Measurements from ENCODE around the gene GLO1. TPM values are rescaled to one million over a fixed set of nuclear protein-coding genes. Genes with fewer than 3 reads are reported as not detected.

Gene GLO1
- total RNA-seq, 1 experiment from 2014 or later = 66.7 TPM

DNA sequence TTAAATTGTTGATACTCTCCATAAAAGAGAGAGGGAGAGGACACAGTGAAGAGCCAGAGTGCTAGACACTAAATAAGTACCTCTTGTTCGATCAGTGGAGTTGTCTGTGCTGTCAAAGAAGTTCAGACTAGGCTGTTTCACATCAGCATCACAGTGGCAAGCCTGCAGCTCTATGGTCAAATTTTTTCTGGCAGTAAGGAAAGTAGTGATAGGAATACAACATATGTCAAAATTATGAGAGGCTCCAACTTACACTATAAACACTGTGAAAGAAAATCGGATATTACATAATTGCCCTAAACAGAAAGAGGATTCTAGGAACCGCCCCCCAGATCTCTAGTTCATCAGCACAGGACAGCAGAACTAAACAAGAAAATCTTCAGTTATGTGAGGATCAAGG, 35.3 kb upstream of the GLO1 start:
- no peak for DNase-seq (ENCODE audit: unreplicated experiment)
- H3K36me3 Mint-ChIP-seq (ENCODE audit: insufficient read depth, unreplicated experiment) = no peaks in the 10 kb centered on the region
- POLR2A ChIA-PET = interaction anchor here (1.1 kb wide), 1 partner anchor 35 kb away, joined by 6 read pairs; the partner anchor contains the start of gene GLO1
- no peak overlapping the region for H3K27ac Mint-ChIP-seq (ENCODE audit: low read depth, unreplicated experiment)
- CTCF ChIA-PET = no interaction called here
- H3K4me3 Mint-ChIP-seq (ENCODE audit: unreplicated experiment) = no peak overlapping the region
- peaks cover 17% of the 10 kb centered on the region for H3K27me3 Mint-ChIP-seq (ENCODE audit: insufficient read depth, unreplicated experiment)
- BruUV-seq (replicated peaks) = no TSS peak
- intact Hi-C loops (cut with micrococcal nuclease) = no loop called here
- TF ChIP-seq, protein P1, sequence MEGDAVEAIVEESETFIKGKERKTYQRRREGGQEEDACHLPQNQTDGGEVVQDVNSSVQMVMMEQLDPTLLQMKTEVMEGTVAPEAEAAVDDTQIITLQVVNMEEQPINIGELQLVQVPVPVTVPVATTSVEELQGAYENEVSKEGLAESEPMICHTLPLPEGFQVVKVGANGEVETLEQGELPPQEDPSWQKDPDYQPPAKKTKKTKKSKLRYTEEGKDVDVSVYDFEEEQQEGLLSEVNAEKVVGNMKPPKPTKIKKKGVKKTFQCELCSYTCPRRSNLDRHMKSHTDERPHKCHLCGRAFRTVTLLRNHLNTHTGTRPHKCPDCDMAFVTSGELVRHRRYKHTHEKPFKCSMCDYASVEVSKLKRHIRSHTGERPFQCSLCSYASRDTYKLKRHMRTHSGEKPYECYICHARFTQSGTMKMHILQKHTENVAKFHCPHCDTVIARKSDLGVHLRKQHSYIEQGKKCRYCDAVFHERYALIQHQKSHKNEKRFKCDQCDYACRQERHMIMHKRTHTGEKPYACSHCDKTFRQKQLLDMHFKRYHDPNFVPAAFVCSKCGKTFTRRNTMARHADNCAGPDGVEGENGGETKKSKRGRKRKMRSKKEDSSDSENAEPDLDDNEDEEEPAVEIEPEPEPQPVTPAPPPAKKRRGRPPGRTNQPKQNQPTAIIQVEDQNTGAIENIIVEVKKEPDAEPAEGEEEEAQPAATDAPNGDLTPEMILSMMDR (IDR thresholded peaks at IDR 0.05; ENCODE audit: unreplicated experiment) = no peak
- H3K4me1 Mint-ChIP-seq (ENCODE audit: insufficient read depth, unreplicated experiment) = no peaks in the 10 kb centered on the region
- H3K9me3 Mint-ChIP-seq (ENCODE audit: unreplicated experiment) = no peaks in the 10 kb centered on the region

DNA sequence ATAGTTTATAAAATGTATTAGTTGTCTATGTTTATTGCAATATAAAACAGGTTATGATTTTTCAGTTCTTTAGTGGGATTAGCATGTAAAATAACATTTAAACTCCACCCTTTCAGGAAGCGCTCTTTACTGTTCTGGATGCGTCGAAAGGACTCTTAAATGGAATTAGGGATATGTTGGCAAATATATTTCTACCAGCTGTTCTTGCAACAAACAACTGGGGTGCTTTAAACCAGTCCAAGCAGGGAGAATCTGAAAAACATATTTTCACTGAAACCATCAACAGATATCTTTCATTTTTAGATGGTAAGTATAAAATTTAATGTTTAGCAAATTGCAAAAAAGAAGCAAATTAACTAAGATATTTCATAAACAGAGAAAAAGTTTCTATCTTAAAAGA, 34.0 kb upstream of the GLO1 start:
- no peaks in the 10 kb centered on the region for H3K4me1 Mint-ChIP-seq (ENCODE audit: insufficient read depth, unreplicated experiment)
- ChIA-PET POLR2A (no interaction called here), CTCF (no interaction called here)
- intact Hi-C loops (cut with micrococcal nuclease) = no loop called here
- H3K4me3 Mint-ChIP-seq (ENCODE audit: unreplicated experiment) = no peak overlapping the region
- H3K36me3 Mint-ChIP-seq (ENCODE audit: insufficient read depth, unreplicated experiment) = no peaks in the 10 kb centered on the region
- no peak overlapping the region for H3K27ac Mint-ChIP-seq (ENCODE audit: low read depth, unreplicated experiment)
- DNase-seq (ENCODE audit: unreplicated experiment) = no peak
- no peaks in the 10 kb centered on the region for H3K9me3 Mint-ChIP-seq (ENCODE audit: unreplicated experiment)
- no TSS peak for BruUV-seq (replicated peaks)
- H3K27me3 Mint-ChIP-seq (ENCODE audit: insufficient read depth, unreplicated experiment) = peaks cover 17% of the 10 kb centered on the region
- TF ChIP-seq, protein P1 (IDR thresholded peaks at IDR 0.05; ENCODE audit: unreplicated experiment) = no peak

DNA sequence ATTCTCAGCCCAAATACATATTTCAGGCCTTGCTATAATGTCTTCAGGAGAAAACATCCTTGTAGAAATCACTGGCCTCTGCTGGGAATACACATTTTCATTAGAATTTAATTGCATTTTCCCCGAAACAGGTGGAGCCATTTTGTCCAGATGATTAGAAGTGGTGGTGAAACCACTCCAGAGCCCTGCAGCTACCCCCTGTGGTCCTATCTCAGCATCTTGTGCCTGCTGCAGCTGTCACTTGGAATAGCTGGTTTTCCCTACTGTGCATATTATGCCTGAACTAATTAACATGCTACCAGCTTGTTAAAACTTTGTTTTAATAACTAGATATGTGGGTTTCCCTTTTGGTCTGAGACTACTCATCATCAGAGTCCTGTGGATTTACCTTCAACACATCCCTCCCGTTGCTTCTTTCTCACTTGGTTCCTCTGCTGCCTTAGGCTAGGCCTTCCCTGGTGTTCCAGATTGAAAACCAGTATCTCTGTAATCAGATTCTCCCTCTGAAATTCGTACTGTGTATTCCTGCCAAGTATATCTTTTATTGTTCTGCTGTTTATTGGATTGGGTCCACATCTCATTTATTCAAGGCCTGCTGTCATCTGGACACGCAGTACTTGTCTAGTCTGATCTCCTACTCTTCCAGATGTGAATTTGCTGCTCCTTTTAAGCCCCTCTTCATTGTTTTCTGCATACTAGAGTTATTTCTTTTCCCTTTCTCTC, 27.4 kb upstream of the GLO1 start:
- no peaks in the 10 kb centered on the region for H3K9me3 Mint-ChIP-seq (ENCODE audit: unreplicated experiment)
- intact Hi-C loops (cut with micrococcal nuclease) = no loop called here
- ChIA-PET POLR2A (no interaction called here), CTCF (no interaction called here)
- no TSS peak for BruUV-seq (replicated peaks)
- H3K4me1 Mint-ChIP-seq (ENCODE audit: insufficient read depth, unreplicated experiment) = no peaks in the 10 kb centered on the region
- TF ChIP-seq, protein P1 (IDR thresholded peaks at IDR 0.05; ENCODE audit: unreplicated experiment) = no peak
- no peak for DNase-seq (ENCODE audit: unreplicated experiment)
- H3K36me3 Mint-ChIP-seq (ENCODE audit: insufficient read depth, unreplicated experiment) = no peaks in the 10 kb centered on the region
- no peak overlapping the region for H3K4me3 Mint-ChIP-seq (ENCODE audit: unreplicated experiment)
- peaks cover 5% of the 10 kb centered on the region for H3K27me3 Mint-ChIP-seq (ENCODE audit: insufficient read depth, unreplicated experiment)
- H3K27ac Mint-ChIP-seq (ENCODE audit: low read depth, unreplicated experiment) = no peak overlapping the region

DNA sequence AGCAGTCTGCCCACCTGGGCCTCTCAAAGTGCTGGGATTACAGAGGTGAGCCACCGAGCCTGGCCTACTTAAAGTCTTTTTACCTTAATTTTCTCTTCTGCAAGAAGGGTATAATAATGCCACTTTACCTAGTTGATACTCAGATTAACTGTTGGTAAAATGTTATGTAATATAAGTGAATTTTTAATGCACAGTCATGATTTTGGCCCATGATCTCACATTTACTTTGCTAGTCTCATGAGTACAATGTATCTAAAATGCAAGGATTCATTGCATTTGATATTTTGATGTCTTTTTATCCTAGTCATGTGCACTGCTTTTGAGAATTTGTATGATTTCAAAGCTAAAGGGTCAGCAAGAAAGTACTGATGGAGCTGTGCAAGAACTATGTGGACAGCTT, 25.3 kb upstream of the GLO1 start:
- intact Hi-C loops (cut with micrococcal nuclease) = no loop called here
- Mint-ChIP-seq H3K27ac (ENCODE audit: low read depth, unreplicated experiment) (no peak overlapping the region), H3K4me1 (ENCODE audit: insufficient read depth, unreplicated experiment) (no peaks in the 10 kb centered on the region), H3K4me3 (ENCODE audit: unreplicated experiment) (no peak overlapping the region), H3K9me3 (ENCODE audit: unreplicated experiment) (no peaks in the 10 kb centered on the region), H3K36me3 (ENCODE audit: insufficient read depth, unreplicated experiment) (no peaks in the 10 kb centered on the region), H3K27me3 (ENCODE audit: insufficient read depth, unreplicated experiment) (no peaks in the 10 kb centered on the region)
- no peak for DNase-seq (ENCODE audit: unreplicated experiment)
- POLR2A ChIA-PET = no interaction called here
- CTCF ChIA-PET = no interaction called here
- TF ChIP-seq, protein P1 (IDR thresholded peaks at IDR 0.05; ENCODE audit: unreplicated experiment) = no peak
- BruUV-seq (replicated peaks) = no TSS peak
